Suppressor macrophage treated with lipopolysaccharide for 1 hour (primary cell): ENCODE results near the gene HECTD2.
"Not testable (repeated sequence)": the region's sequence is repeated elsewhere in the genome, so short reads cannot be mapped to it uniquely, and the experiment has no call there.

Experiments used
- DNase-seq, 3 donors: peaks; one replicate each; pipeline ENCODE4 v3.0.0-alpha.2; 2020 to 2022

The HECTD2 gene

GRCh38 chr10:91409869-91410637 is at the start of gene HECTD2:
HECTD2 (plus strand) TSS chr10:91410344; CDS start chr10:91410439, 95 bp downstream.
- DNase-seq = peak; percentile 86 to 95 (median 92)

GRCh38 chr10:91360461-91360860 is 49.7 kb upstream of the HECTD2 start:
- DNase-seq = no peak

GRCh38 chr10:91365519-91365918 is 44.6 kb upstream of the HECTD2 start:
- not testable (repeated sequence) for DNase-seq

GRCh38 chr10:91366704-91367103 is 43.4 kb upstream of the HECTD2 start:
- no peak for DNase-seq

- DNase-seq = peak in 1 of 3 donors; percentile 35
These were observed 43.0 kb upstream of the HECTD2 start for GRCh38 chr10:91367127-91367531.

GRCh38 chr10:91367558-91367957 is 42.6 kb upstream of the HECTD2 start:
- DNase-seq = no peak

- peak in 1 of 3 donors; percentile 7 for DNase-seq
These were observed 40.1 kb upstream of the HECTD2 start for GRCh38 chr10:91369978-91370589.

GRCh38 chr10:91374052-91374451 is 36.1 kb upstream of the HECTD2 start:
- no peak for DNase-seq

GRCh38 chr10:91378061-91378460 is 32.1 kb upstream of the HECTD2 start:
- no peak for DNase-seq

GRCh38 chr10:91380873-91381256 is 29.3 kb upstream of the HECTD2 start:
- DNase-seq = no peak

GRCh38 chr10:91381257-91381891 is 28.8 kb upstream of the HECTD2 start:
- DNase-seq = no peak

- DNase-seq = no peak
These were observed 24.6 kb upstream of the HECTD2 start for GRCh38 chr10:91385306-91386085.

- peak; percentile 77 to 91 (median 86) for DNase-seq
These were observed 20.3 kb upstream of the HECTD2 start for GRCh38 chr10:91389636-91390512.

GRCh38 chr10:91390513-91390825 is 19.7 kb upstream of the HECTD2 start:
- DNase-seq = not testable (repeated sequence)

GRCh38 chr10:91391920-91392319 is 18.2 kb upstream of the HECTD2 start:
- no peak for DNase-seq

GRCh38 chr10:91406322-91406721 is 3.8 kb upstream of the HECTD2 start:
- no peak for DNase-seq

GRCh38 chr10:91409069-91409868 is 875 bp upstream of the HECTD2 start:
- DNase-seq = peak; percentile 49 to 63 (median 49)

- peak; percentile 81 to 90 (median 85) for DNase-seq
These were observed 661 bp downstream of the HECTD2 start for GRCh38 chr10:91410638-91411371.

- DNase-seq = no peak
These were observed 1.5 kb downstream of the HECTD2 start for GRCh38 chr10:91411621-91412020.

- DNase-seq = no peak
These were observed 2.4 kb downstream of the HECTD2 start for GRCh38 chr10:91412354-91413087.
